GM11168 (cell line): ENCODE results near the gene UBE3C.

Experiments used
- in situ Hi-C: fragments of 300-500 bp; cut with MboI; formaldehyde crosslinking; loops from one replicate; pipeline ENCODE4 v1.12.0; 2022; ENCODE audit warnings: low sequenced_read_pairs; ENCODE audit not compliant: unreplicated experiment

Gene UBE3C

DNA sequence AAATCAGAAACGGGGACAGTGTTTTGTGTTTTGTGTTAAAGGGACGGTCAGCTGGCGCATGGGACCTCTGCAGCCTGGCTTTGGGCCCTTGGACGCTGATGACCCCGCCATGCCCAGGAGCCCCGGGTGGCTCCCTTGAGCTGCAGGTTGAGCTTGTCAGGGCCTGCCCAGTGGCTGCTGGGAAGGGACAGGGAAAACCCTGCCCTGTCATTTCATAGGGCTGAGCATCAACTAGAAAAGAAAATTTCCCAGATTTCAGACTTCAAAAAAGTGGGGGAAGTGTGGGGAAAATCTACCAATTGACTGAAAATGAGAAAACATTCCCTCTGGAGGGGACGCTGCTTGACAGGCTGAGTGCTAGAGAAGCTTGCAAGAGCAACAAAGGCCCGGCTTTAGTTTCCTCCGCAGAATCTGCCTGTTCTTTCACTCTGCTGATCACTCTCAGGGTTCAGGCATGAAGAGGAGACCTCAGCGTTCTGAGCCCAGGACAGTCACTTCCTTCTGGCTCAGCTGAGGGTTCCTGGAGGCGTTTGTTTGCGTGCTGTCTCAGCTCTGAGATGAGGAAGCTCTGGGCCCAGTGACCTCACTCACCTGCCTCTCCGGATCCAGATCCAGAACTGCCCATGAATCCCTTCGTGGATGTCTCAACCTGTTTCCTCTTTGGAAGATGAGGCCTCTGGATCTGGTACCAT lies 179.4 kb downstream of the UBE3C start:
- in situ Hi-C loops = no loop called here
